ENCODE results near the gene OSBP2.
A peak's percentile ranks its signal among the peaks of the same experiment; 100 is the strongest.

OSBP2 gene

DNA sequence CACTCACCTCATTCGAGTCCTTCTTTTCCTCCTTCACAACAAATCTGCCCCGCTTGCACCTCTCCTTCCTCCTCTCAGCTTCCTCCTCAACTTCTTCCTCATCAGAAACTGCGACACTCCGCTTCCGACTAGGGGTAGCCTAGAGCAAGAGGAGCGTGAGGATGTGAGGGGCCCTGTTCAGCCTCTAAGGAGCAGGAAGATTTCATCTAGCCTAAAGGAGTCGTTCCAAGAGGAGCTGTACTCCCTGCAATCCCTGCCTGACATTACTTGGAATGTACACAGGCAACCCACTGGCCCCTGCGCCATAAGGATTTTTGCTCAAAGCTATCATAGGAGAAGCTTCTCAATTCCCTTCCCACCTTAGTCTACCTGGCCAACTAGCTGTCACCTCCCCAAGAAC is 239.4 kb downstream of the OSBP2 start:
- no peaks in the 10 kb centered on the region for H3K4me1 ChIP-seq (ENCODE audit: insufficient read depth, low read length)
- H3K27me3 ChIP-seq (ENCODE audit: control insufficient read depth in 1 of 2, insufficient read depth in 2 of 2, low read length in 2 of 2) = no peaks in the 10 kb centered on the region
- no peak overlapping the region for H3K27ac ChIP-seq (ENCODE audit: low read depth, low read length)
- H3K9me3 ChIP-seq (ENCODE audit: low read length) = no peaks in the 10 kb centered on the region
- H3K36me3 ChIP-seq (ENCODE audit: insufficient read depth, low read length) = peaks cover 87% of the 10 kb centered on the region
- no peak overlapping the region for H3K4me3 ChIP-seq (ENCODE audit: low read depth in 1 of 2, low read length in 2 of 2)
- no peak overlapping the region for H3K9ac ChIP-seq (ENCODE audit: low read length)

DNA sequence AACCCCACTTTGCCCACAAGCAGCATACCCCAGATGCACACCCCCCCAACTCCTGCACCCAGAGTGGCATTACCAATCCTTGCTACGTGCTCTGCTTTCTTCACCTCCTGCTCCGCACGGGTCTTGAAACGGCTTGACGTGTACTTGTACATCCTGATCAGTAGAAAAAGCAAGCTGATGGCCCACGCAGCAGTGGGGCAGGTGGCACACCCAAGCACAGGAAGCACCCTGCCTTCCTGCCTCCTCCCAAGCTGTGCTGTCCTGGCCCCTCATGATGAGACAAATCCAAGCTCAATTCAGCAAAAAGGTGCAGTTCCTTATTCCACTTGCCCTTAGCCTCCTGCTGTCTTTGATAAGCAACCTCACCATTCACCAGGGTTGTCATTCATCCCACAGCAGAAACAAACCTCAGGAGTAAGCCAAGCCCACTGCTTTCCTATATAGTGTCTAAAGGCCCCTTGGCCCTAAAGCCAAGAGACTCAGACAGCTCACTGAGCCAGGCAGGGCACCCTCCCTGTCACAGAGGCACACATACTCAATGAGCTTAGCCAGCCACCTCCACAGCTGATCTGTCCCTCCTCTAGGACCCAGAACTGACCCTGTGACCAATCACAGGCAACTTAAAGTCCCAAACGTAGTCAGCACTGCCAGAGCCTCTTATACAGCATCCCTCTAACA is 246.2 kb downstream of the OSBP2 start:
- H3K4me1 ChIP-seq (ENCODE audit: insufficient read depth, low read length) = no peaks in the 10 kb centered on the region

GRCh38 chr22:30941363-30941740 is 246.7 kb downstream of the OSBP2 start:
- H3K4me3 ChIP-seq (ENCODE audit: low read depth in 1 of 2, low read length in 2 of 2) = no peak overlapping the region
- peaks cover 84% of the 10 kb centered on the region for H3K36me3 ChIP-seq (ENCODE audit: insufficient read depth, low read length)
- H3K9ac ChIP-seq (ENCODE audit: low read length) = no peak overlapping the region
- H3K4me1 ChIP-seq (ENCODE audit: insufficient read depth, low read length) = no peaks in the 10 kb centered on the region
- H3K27me3 ChIP-seq (ENCODE audit: control insufficient read depth in 1 of 2, insufficient read depth in 2 of 2, low read length in 2 of 2) = no peaks in the 10 kb centered on the region
- H3K9me3 ChIP-seq (ENCODE audit: low read length) = no peaks in the 10 kb centered on the region
- no peak overlapping the region for H3K27ac ChIP-seq (ENCODE audit: low read depth, low read length)

More for the DNA sequence above, 246.2 kb downstream of the OSBP2 start:
- Histone ChIP-seq H3K4me3 (ENCODE audit: low read depth in 1 of 2, low read length in 2 of 2) (no peak overlapping the region), H3K9ac (ENCODE audit: low read length) (no peak overlapping the region), H3K27ac (ENCODE audit: low read depth, low read length) (no peak overlapping the region), H3K9me3 (ENCODE audit: low read length) (no peaks in the 10 kb centered on the region), H3K27me3 (ENCODE audit: control insufficient read depth in 1 of 2, insufficient read depth in 2 of 2, low read length in 2 of 2) (no peaks in the 10 kb centered on the region), H3K36me3 (ENCODE audit: insufficient read depth, low read length) (peaks cover 84% of the 10 kb centered on the region)

DNA sequence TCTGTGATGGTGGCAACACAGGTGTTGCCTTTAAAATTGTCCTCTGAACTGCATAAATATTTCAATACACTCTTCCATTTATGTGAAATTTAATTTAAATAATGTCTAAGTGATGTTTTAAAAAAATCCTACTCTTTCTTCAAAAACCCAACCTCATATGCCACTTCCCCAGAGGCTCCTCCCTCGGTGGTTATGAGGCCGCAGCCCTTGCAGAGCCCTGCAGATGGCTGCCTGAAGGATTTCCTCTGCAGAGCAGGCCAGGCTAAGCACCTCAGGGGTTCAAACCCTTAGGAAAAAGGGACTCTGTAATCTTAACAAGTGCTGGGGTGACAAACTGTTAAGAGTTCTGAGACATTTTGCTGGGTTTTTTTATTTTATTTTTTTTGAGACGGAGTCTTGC is 248.7 kb downstream of the OSBP2 start:
- peaks cover 81% of the 10 kb centered on the region for H3K36me3 ChIP-seq (ENCODE audit: insufficient read depth, low read length)
- H3K27me3 ChIP-seq (ENCODE audit: control insufficient read depth in 1 of 2, insufficient read depth in 2 of 2, low read length in 2 of 2) = no peaks in the 10 kb centered on the region
- peaks cover 13% of the 10 kb centered on the region for H3K4me1 ChIP-seq (ENCODE audit: insufficient read depth, low read length)
- H3K27ac ChIP-seq (ENCODE audit: low read depth, low read length) = no peak overlapping the region
- no peak overlapping the region for H3K9ac ChIP-seq (ENCODE audit: low read length)
- H3K4me3 ChIP-seq (ENCODE audit: low read depth in 1 of 2, low read length in 2 of 2) = no peak overlapping the region
- no peaks in the 10 kb centered on the region for H3K9me3 ChIP-seq (ENCODE audit: low read length)

DNA sequence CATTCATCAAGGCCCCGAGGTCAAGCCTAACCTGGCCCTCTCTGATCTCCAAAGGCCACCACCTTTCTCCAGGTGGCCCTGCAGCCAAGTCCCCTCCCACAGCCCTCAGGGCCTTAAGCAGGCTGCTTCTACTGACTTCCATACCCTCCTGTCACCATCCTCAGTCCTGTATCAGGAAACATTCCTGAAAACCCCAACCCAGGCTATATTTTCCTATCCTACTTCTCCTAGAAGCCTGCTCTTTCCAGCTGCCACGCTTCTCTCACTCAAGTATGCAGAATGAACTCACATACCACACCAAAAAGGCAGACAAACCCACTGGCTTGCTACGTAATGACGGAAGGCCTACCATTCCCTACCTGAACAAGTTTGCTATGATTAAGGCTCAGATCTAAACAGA is 250.3 kb downstream of the OSBP2 start:
- no peak overlapping the region for H3K27ac ChIP-seq (ENCODE audit: low read depth, low read length)
- H3K4me1 ChIP-seq (ENCODE audit: insufficient read depth, low read length) = peaks cover 15% of the 10 kb centered on the region
- H3K36me3 ChIP-seq (ENCODE audit: insufficient read depth, low read length) = peaks cover 84% of the 10 kb centered on the region
- no peaks in the 10 kb centered on the region for H3K9me3 ChIP-seq (ENCODE audit: low read length)
- no peak overlapping the region for H3K4me3 ChIP-seq (ENCODE audit: low read depth in 1 of 2, low read length in 2 of 2)
- H3K27me3 ChIP-seq (ENCODE audit: control insufficient read depth in 1 of 2, insufficient read depth in 2 of 2, low read length in 2 of 2) = no peaks in the 10 kb centered on the region
- no peak overlapping the region for H3K9ac ChIP-seq (ENCODE audit: low read length)

- H3K4me1 ChIP-seq (ENCODE audit: insufficient read depth, low read length) = peaks cover 15% of the 10 kb centered on the region
- no peak overlapping the region for H3K4me3 ChIP-seq (ENCODE audit: low read depth in 1 of 2, low read length in 2 of 2)
- no peaks in the 10 kb centered on the region for H3K27me3 ChIP-seq (ENCODE audit: control insufficient read depth in 1 of 2, insufficient read depth in 2 of 2, low read length in 2 of 2)
- peaks cover 82% of the 10 kb centered on the region for H3K36me3 ChIP-seq (ENCODE audit: insufficient read depth, low read length)
- H3K9me3 ChIP-seq (ENCODE audit: low read length) = no peaks in the 10 kb centered on the region
- H3K27ac ChIP-seq (ENCODE audit: low read depth, low read length) = no peak overlapping the region
- no peak overlapping the region for H3K9ac ChIP-seq (ENCODE audit: low read length)
Observed at GRCh38 chr22:30945653-30946052, 251.0 kb downstream of the OSBP2 start.

DNA sequence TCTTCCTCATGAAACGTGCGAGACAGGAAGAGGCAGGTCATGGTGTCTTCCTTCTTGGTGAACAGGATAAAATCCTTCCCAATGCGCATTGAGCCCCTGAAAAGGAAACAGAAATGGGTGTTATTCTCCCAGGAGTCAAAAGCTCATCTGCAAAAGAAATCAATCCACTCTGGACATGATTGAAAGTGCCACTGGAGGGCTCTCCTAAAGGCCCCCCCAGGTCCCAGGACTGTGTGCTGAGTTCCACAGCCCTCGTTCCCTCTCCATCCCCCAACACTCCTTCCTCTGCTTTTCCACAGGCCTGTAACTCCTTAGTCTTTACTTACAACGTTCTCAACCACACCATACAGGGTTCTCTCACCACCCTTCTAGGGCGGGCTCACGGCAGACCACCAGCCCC is 251.7 kb downstream of the OSBP2 start:
- H3K9me3 ChIP-seq (ENCODE audit: low read length) = no peaks in the 10 kb centered on the region
- H3K9ac ChIP-seq (ENCODE audit: low read length) = no peak overlapping the region
- H3K4me1 ChIP-seq (ENCODE audit: insufficient read depth, low read length) = peaks cover 15% of the 10 kb centered on the region
- no peak overlapping the region for H3K27ac ChIP-seq (ENCODE audit: low read depth, low read length)
- H3K4me3 ChIP-seq (ENCODE audit: low read depth in 1 of 2, low read length in 2 of 2) = no peak overlapping the region
- H3K27me3 ChIP-seq (ENCODE audit: control insufficient read depth in 1 of 2, insufficient read depth in 2 of 2, low read length in 2 of 2) = no peaks in the 10 kb centered on the region
- H3K36me3 ChIP-seq (ENCODE audit: insufficient read depth, low read length) = peaks cover 79% of the 10 kb centered on the region

DNA sequence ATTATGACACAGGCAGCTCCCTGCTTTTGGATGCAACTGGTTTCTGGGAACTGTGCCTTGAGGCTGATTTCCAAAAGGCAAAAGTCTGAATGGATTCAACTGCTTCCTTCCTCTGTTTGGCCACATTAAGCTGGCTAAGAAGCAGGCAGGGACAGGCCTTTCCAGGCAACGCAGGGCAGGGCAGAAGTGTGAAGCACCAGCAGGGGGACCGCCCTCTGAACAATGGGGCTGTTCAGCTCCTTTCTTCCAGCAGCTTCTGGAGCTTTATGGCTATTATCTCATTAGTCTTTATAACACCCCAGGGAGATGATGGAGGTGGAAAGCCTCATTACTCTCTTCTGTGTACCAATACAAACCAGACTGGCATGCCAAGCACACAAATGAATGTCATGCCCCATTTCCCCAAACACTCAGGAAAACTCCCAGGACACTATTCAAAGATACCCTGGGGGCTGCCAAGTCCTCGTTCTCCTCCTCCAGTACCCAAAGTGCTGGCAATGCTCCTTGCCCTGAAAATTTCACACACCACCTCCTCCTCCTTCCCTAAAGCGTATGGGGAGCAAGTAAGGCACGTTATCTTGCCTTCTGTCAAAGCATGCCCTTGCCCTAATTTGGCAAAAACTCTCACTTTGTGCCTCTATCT is 252.6 kb downstream of the OSBP2 start:
- Histone ChIP-seq H3K4me1 (ENCODE audit: insufficient read depth, low read length) (peaks cover 15% of the 10 kb centered on the region), H3K9ac (ENCODE audit: low read length) (no peak overlapping the region), H3K27ac (ENCODE audit: low read depth, low read length) (peak overlapping the region; percentile 36), H3K27me3 (ENCODE audit: control insufficient read depth in 1 of 2, insufficient read depth in 2 of 2, low read length in 2 of 2) (no peaks in the 10 kb centered on the region), H3K36me3 (ENCODE audit: insufficient read depth, low read length) (peaks cover 70% of the 10 kb centered on the region), H3K9me3 (ENCODE audit: low read length) (no peaks in the 10 kb centered on the region), H3K4me3 (ENCODE audit: low read depth in 1 of 2, low read length in 2 of 2) (no peak overlapping the region)

DNA sequence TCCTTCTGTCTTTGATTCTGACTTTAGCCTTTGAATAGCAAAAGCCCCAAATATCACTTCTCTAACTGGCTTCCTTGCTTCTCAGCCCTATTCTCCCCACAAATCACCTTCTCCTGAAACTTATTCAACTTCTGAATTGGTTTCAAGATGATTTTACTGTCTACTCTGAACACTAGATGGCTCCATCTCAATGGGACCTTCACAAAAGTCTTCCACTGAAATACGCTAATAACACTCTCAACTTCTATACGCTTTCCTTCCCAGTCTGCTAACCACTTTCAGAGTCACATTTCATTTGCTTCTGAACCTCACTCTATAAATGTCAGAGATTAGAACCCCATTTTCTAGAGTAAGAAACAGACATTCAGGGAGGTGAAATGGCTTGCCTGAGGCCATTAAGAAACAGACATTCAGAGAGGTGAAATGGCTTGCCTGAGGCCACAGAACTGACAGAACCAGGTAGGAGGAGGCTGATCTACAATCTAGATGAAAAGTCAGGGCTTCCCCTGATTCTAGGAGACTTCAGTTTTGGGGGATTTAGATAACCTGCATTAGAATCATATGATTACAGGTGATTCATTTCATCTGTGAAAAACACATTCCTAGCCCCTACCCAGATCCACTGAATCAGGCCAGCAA is 253.3 kb downstream of the OSBP2 start:
- H3K9ac ChIP-seq (ENCODE audit: low read length) = peak overlapping the region; percentile 11
- peaks cover 68% of the 10 kb centered on the region for H3K36me3 ChIP-seq (ENCODE audit: insufficient read depth, low read length)

GRCh38 chr22:30948930-30949342 is 254.3 kb downstream of the OSBP2 start:
- Histone ChIP-seq H3K27ac (ENCODE audit: low read depth, low read length) (no peak overlapping the region), H3K36me3 (ENCODE audit: insufficient read depth, low read length) (peaks cover 72% of the 10 kb centered on the region), H3K9me3 (ENCODE audit: low read length) (no peaks in the 10 kb centered on the region), H3K4me3 (ENCODE audit: low read depth in 1 of 2, low read length in 2 of 2) (no peak overlapping the region), H3K27me3 (ENCODE audit: control insufficient read depth in 1 of 2, insufficient read depth in 2 of 2, low read length in 2 of 2) (no peaks in the 10 kb centered on the region), H3K9ac (ENCODE audit: low read length) (no peak overlapping the region), H3K4me1 (ENCODE audit: insufficient read depth, low read length) (peaks cover 15% of the 10 kb centered on the region)

More for the DNA sequence above, 253.3 kb downstream of the OSBP2 start:
- Histone ChIP-seq H3K4me3 (ENCODE audit: low read depth in 1 of 2, low read length in 2 of 2) (no peak overlapping the region), H3K27me3 (ENCODE audit: control insufficient read depth in 1 of 2, insufficient read depth in 2 of 2, low read length in 2 of 2) (no peaks in the 10 kb centered on the region), H3K4me1 (ENCODE audit: insufficient read depth, low read length) (peaks cover 15% of the 10 kb centered on the region), H3K27ac (ENCODE audit: low read depth, low read length) (peak overlapping the region; percentile 36), H3K9me3 (ENCODE audit: low read length) (no peaks in the 10 kb centered on the region)

DNA sequence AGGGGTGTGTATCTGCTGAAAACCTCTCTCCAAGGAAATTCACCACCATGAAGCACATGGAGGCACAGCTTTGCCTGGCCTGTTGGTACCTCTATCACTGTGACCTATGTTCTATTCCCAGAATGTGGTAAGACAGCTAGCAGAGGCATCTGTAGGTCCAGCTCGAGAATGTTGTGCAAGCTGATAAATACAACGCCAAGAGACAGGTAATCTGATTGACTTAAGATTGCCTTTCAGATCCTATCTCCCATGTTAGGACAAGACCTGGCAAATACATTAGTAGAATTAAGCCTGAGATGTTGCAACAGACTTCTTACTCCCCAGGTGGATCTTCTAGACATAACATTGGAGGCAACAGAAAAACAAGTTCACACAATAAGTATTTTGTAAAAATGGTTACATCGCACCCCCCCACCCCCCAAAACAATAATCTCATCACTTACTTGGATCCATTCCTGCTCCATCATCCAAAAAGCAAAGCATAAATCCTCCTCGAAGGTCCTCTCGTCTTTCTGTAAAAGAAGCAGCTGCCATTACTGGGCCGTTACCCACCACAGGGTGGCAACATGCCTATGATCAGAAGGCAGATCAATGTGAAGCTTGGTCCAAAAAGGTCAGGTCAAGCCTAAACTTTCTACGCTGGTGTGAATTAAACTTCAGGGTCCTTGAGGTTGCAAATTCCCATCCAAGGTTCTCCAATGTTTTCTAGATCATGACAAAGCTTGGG is 255.4 kb downstream of the OSBP2 start:
- H3K27me3 ChIP-seq (ENCODE audit: control insufficient read depth in 1 of 2, insufficient read depth in 2 of 2, low read length in 2 of 2) = no peaks in the 10 kb centered on the region
- peaks cover 15% of the 10 kb centered on the region for H3K4me1 ChIP-seq (ENCODE audit: insufficient read depth, low read length)
- no peak overlapping the region for H3K27ac ChIP-seq (ENCODE audit: low read depth, low read length)
- H3K4me3 ChIP-seq (ENCODE audit: low read depth in 1 of 2, low read length in 2 of 2) = no peak overlapping the region
- no peak overlapping the region for H3K9ac ChIP-seq (ENCODE audit: low read length)
- H3K36me3 ChIP-seq (ENCODE audit: insufficient read depth, low read length) = peaks cover 68% of the 10 kb centered on the region
- H3K9me3 ChIP-seq (ENCODE audit: low read length) = no peaks in the 10 kb centered on the region
